SK-N-SH (cell line): ENCODE results near the gene PLEKHM3. TPM values are rescaled to one million over a fixed set of nuclear protein-coding genes. Genes with fewer than 3 reads are reported as not detected.

Experiments
- CTCF ChIA-PET: fragments of 300-600, 350-600 bp; formaldehyde crosslinking; extraction: SDS; loops from one replicate; lab custom pipeline; 2021; lab: Yijun Ruan, JAX
- POLR2A ChIA-PET: fragments of 350-600 bp; sonication (Branson Sonifier 250); formaldehyde crosslinking; extraction: SDS; loops from one replicate; lab custom pipeline; 2020; ENCODE audit warnings: antibody characterized with exemption, inconsistent platforms; lab: Yijun Ruan, JAX
- DNase-seq: peaks from one replicate; pipeline ENCODE4 v3.0.0; 2012
- H2AFZ ChIP-seq: fragments of 200-600 bp; sonication (generic); 2 replicates; pipeline ENCODE4 v1.8.1; 2016; ENCODE audit warnings: antibody characterized with exemption, mild to moderate bottlenecking, low read depth
- H3F3A ChIP-seq: fragments of 200-600 bp; sonication (generic); replicated peaks from 2 replicates; pipeline ENCODE3; 2016; ENCODE audit warnings: antibody characterized with exemption, mild to moderate bottlenecking; ENCODE audit not compliant: insufficient read depth
- H3K27ac ChIP-seq, 2 experiments: fragments of 200-500 bp in 1 of 2; fragments of 200-600 bp in 1 of 2; sonication (Bioruptor generic) in 1 of 2; sonication (generic), shearing (Covaris generic) in 1 of 2; 2 replicates each; pipeline versions ENCODE4 v1.5.1 to v1.6.1; 2014 to 2016; ENCODE audit warnings: low read depth in 2 of 2, inconsistent platforms in 1 of 2, low read length in 1 of 2, mild to moderate bottlenecking in 1 of 2, mixed read lengths in 1 of 2
- H3K27me3 ChIP-seq: fragments of 200-600 bp; sonication (generic), shearing (Covaris generic); 2 replicates; pipeline ENCODE4 v1.6.1; 2016; ENCODE audit warnings: mixed run types; ENCODE audit not compliant: insufficient read depth
- H3K36me3 ChIP-seq, 2 experiments: fragments of 200-500 bp in 1 of 2; fragments of 200-600 bp in 1 of 2; sonication (Bioruptor generic) in 1 of 2; sonication (generic) in 1 of 2; replicated peaks in 1 of 2; 2 replicates each; pipeline versions ENCODE3 to v1.5.1; 2014 to 2016; ENCODE audit warnings: low read length in 1 of 2, mild to moderate bottlenecking in 1 of 2; ENCODE audit not compliant: insufficient read depth in 2 of 2, control insufficient read depth in 1 of 2
- H3K4me1 ChIP-seq, 2 experiments: fragments of 200-500 bp in 1 of 2; fragments of 200-600 bp in 1 of 2; sonication (Bioruptor generic) in 1 of 2; sonication (generic), shearing (Covaris generic) in 1 of 2; 2 replicates each; pipeline versions ENCODE4 v1.5.1 to v1.6.1; 2014 to 2016; ENCODE audit warnings: low read depth in 1 of 2, low read length in 1 of 2, mixed run types in 1 of 2; ENCODE audit not compliant: insufficient read depth in 2 of 2, control insufficient read depth in 1 of 2
- H3K4me2 ChIP-seq: fragments of 200-600 bp; sonication (generic), shearing (Covaris generic); 2 replicates; pipeline ENCODE4 v1.6.1; 2017; ENCODE audit warnings: mixed run types
- H3K4me3 ChIP-seq, 2 experiments: fragments of 200-500 bp in 1 of 2; fragments of 200-600 bp in 1 of 2; sonication (Bioruptor generic) in 1 of 2; sonication (generic), shearing (Covaris generic) in 1 of 2; 2 replicates each; pipeline versions ENCODE4 v1.5.1 to v1.8.1; 2014 to 2016; ENCODE audit warnings: low read depth in 2 of 2, inconsistent platforms in 1 of 2, low read length in 1 of 2, mild to moderate bottlenecking in 1 of 2, mixed read lengths in 1 of 2, moderate library complexity in 1 of 2
- H3K79me2 ChIP-seq: fragments of 200-600 bp; sonication (generic); 2 replicates; pipeline ENCODE4 v1.8.1; 2017; ENCODE audit warnings: mild to moderate bottlenecking; ENCODE audit not compliant: insufficient read depth
- H3K9ac ChIP-seq: fragments of 200-600 bp; sonication (generic); 2 replicates; pipeline ENCODE4 v1.6.1; 2017; ENCODE audit warnings: mixed run types
- H3K9me2 ChIP-seq: fragments of 200-600 bp; sonication (generic); 2 replicates; pipeline ENCODE4 v1.6.1; 2017; ENCODE audit warnings: mixed run types
- H3K9me3 ChIP-seq: fragments of 200-600 bp; sonication (generic); 2 replicates; pipeline ENCODE4 v1.6.1; 2017; ENCODE audit warnings: mixed run types, mild to moderate bottlenecking, moderate library complexity
- H4K20me1 ChIP-seq: fragments of 200-600 bp; sonication (generic); 2 replicates; pipeline ENCODE4 v1.6.1; 2017; ENCODE audit warnings: mild to moderate bottlenecking, mixed run types; ENCODE audit not compliant: insufficient read depth
- CHD2 ChIP-seq: fragments of 150-350 bp; IDR thresholded peaks from 2 replicates; pipeline ENCODE4 v1.6.1; 2018; ENCODE audit warnings: low read length; ENCODE audit not compliant: partially characterized antibody
- CTCF ChIP-seq: fragments of 200-600 bp; sonication (generic); IDR thresholded peaks from 2 replicates; pipeline ENCODE4 v1.6.1; 2017; ENCODE audit warnings: antibody characterized with exemption, mild to moderate bottlenecking, moderate library complexity
- ELF1 ChIP-seq: IDR thresholded peaks from 2 replicates; pipeline ENCODE4 v1.4.0; 2012
- EP300 ChIP-seq, 2 experiments: IDR thresholded peaks; 2 replicates each; pipeline versions ENCODE4 v1.4.0 to v1.6.1; 2012; ENCODE audit warnings: borderline replicate concordance in 1 of 2, low read depth in 1 of 2, low read length in 1 of 2
- FOXM1 ChIP-seq: IDR thresholded peaks from 2 replicates; pipeline ENCODE4 v1.4.0; 2012; ENCODE audit warnings: low read depth, mild to moderate bottlenecking
- GABPA ChIP-seq: IDR thresholded peaks from 2 replicates; pipeline ENCODE4 v1.4.0; 2012; ENCODE audit warnings: low read depth, mild to moderate bottlenecking
- GATA2 ChIP-seq: sonication (generic); formaldehyde crosslinking; IDR thresholded peaks from 2 replicates; pipeline ENCODE4 v1.5.0; 2020; ENCODE audit warnings: mild to moderate bottlenecking, missing genetic modification reagents
- JUND ChIP-seq: IDR thresholded peaks from 2 replicates; pipeline ENCODE4 v1.4.0; 2012
- MAX ChIP-seq: IDR thresholded peaks from 2 replicates; pipeline ENCODE4 v1.4.0; 2012; ENCODE audit warnings: low read depth
- MEF2A ChIP-seq: IDR thresholded peaks from 2 replicates; pipeline ENCODE4 v1.4.0; 2012; ENCODE audit warnings: low read depth, borderline replicate concordance
- PBX3 ChIP-seq: IDR thresholded peaks from 2 replicates; pipeline ENCODE4; 2012
- REST ChIP-seq: IDR thresholded peaks from 2 replicates; pipeline ENCODE4 v1.6.1; 2012; ENCODE audit warnings: mild to moderate bottlenecking, low read depth, low read length, moderate library complexity
- RXRA ChIP-seq: IDR thresholded peaks from 2 replicates; pipeline ENCODE4 v1.4.0; 2012; ENCODE audit warnings: low read depth, mild to moderate bottlenecking, borderline replicate concordance
- SIN3A ChIP-seq: IDR thresholded peaks from 2 replicates; pipeline ENCODE4 v1.6.1; 2012; ENCODE audit warnings: low read depth, mild to moderate bottlenecking, low read length, moderate library complexity, borderline replicate concordance
- TAF1 ChIP-seq: IDR thresholded peaks from 2 replicates; pipeline ENCODE4 v1.6.1; 2012; ENCODE audit warnings: low read depth, mild to moderate bottlenecking, low read length, moderate library complexity, borderline replicate concordance
- TCF12 ChIP-seq: IDR thresholded peaks from 2 replicates; pipeline ENCODE4 v1.4.0; 2012
- ZBTB33 ChIP-seq: IDR thresholded peaks from 2 replicates; pipeline ENCODE4 v1.4.0; 2012; ENCODE audit warnings: low read depth, borderline replicate concordance
- WGBS: methylation state at CpG from one replicate; pipeline ENCODE4 v1.1.6; 2017; ENCODE audit warnings: low lambda C conversion rate; 5-methylcytosine and 5-hydroxymethylcytosine counted together
- polyA plus RNA-seq, 3 experiments: library from polyadenylated mRNA; depleted of rRNA; stranded (reverse); fragments of >200 nt; gene quantifications; 2 replicates each; pipeline ENCODE4 v1.2.3, GENCODE V29; 2012

Gene PLEKHM3
- polyA plus RNA-seq, 1 of the 3 experiments (the other 2 are of a cell fraction), result 1.9 TPM

- TF ChIP-seq CTCF, result no peak
- TF ChIP-seq PBX3, result no peak
- TF ChIP-seq ZBTB33, result no peak
- TF ChIP-seq MEF2A, result no peak
Observed at GRCh38 chr2:207975921-207976320, 49.4 kb downstream of the PLEKHM3 start (continued).

- no peaks in the 10 kb centered on the region for H3K9me3 ChIP-seq
- POLR2A ChIA-PET, result no interaction called here
- H3K4me2 ChIP-seq, result no peak overlapping the region
- peaks cover 0 to 2% of the 10 kb centered on the region in 2 experiments for H3K36me3 ChIP-seq
- no peaks in the 10 kb centered on the region for H3K79me2 ChIP-seq
- no peak overlapping the region for H2AFZ ChIP-seq
- H3K27ac ChIP-seq, result no peak overlapping the region
- WGBS, result 94% methylated on average over 5 of the region's 5 CpGs
- H3K27me3 ChIP-seq, result no peaks in the 10 kb centered on the region
- H3K4me1 ChIP-seq, result peaks cover 0 to 4% of the 10 kb centered on the region in 2 experiments; a peak in 2 of 4 replicates
- no peaks in the 10 kb centered on the region for H4K20me1 ChIP-seq
- no peak overlapping the region for H3K4me3 ChIP-seq
- H3K9me2 ChIP-seq, result no peaks in the 10 kb centered on the region
- H3K9ac ChIP-seq, result no peak overlapping the region
- CTCF ChIA-PET, result interaction anchor here (0.9 to 8.4 kb wide), 16 partner anchors 10 to 299 kb away, joined by 3 to 102 read pairs (median 6); partner anchors contain the start of gene FZD5
- no peak for DNase-seq
- peaks cover 6% of the 10 kb centered on the region for H3F3A ChIP-seq
- TF ChIP-seq SIN3A (no peak), RXRA (no peak), FOXM1 (no peak), CTCF (no peak), TCF12 (no peak), GABPA (no peak), REST (no peak), GATA2 (no peak), EP300 (IDR thresholded peaks at IDR 0.05; ENCODE audit: borderline replicate concordance in 1 of 2, low read depth in 1 of 2, low read length in 1 of 2) (no peak), TAF1 (no peak), PBX3 (no peak), ELF1 (no peak), CHD2 (no peak), MAX (no peak), JUND (no peak)
Observed at GRCh38 chr2:207974216-207974605, 51.1 kb downstream of the PLEKHM3 start.
